ENCODE results near the gene SCFD1.
"Not testable (repeated sequence)": the region's sequence is repeated elsewhere in the genome, so short reads cannot be mapped to it uniquely, and the experiment has no call there.

Gene SCFD1

GRCh38 chr14:30680036-30680435 lies 57.9 kb downstream of the SCFD1 start:
- no peak for DNase-seq (ENCODE audit: low read depth)

DNA sequence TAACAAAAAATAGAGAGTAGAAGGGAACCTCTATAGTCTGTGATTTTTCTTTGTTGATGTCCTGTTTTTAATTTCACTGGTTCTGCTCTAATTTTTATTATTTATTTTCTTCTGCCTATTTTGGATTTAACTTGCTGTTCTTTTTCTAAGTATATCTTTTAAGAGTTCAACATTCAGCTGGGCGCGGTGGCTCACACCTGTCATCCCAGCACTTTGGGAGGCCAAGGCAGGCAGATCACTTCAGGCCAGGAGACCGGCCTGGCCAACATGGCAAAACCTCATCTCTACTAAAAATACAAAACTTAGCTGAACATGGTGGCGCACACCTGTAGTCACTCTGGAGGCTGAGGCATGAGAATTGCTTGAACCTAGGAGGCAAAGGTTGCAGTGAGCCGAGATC lies 58.7 kb downstream of the SCFD1 start:
- DNase-seq (ENCODE audit: low read depth) = not testable (repeated sequence)

DNA sequence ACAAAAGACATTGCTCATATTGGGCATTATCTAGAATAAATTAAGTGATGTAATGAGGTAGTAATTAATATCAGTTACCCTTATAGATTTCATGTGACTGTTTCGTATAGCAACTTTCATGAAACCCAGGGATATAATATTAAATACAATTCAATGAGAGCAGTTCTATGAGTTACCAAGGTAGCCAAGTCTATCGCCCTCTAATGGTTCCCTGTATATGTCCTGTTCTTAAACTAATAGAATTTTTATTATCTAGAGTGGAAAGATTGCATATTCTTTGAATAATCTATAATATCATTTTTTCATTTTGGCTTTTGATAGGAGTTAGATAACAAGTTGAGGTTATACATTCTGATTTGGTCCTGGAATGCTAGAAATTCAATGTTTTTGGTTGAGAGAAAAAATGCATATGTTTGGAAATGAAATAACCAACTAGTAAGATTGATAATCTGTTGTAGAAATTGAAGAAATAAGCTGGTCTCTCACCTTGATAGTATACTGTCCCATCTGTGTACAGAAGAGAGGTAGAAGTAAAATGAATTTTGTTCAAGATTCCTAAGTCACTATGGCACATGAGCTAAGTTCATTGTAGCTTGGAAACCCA lies 59.7 kb downstream of the SCFD1 start:
- DNase-seq (ENCODE audit: low read depth) = no peak

DNA sequence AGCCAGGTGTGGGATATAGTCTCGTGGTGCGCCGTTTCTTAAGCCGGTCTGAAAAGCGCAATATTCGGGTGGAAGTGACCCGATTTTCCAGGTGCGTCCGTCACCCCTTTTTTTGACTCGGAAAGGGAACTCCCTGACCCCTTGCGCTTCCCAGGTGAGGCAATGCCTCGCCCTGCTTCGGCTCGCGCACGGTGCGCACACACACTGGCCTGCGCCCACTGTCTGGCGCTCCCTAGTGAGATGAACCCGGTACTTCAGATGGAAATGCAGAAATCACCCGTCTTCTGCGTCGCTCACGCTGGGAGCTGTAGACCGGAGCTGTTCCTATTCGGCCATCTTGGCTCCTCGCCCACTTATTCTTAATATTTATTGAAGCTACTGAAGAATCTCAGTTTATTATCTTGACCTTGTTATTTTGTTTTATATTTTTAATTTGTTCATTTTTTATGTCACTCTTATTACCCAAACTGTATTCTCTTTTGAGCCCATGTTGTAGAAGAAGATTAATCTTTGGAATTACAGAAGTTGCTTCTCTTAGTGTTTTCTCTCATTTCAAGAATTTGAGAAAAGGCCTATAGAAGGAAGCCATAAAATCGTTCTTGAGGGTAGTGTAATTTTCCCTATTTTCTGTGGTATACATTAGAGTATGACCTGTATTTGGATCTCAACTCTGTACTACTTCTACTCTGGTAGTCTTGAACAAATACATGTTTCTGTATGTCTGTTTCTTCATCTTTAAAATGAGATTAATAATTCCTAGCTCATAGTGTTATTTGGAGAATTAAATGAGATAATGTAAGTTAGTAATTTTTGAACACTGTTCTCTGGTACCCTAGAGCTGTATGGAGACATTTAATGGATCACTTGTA lies 68.6 kb downstream of the SCFD1 start:
- DNase-seq (ENCODE audit: low read depth) = not testable (repeated sequence)

DNA sequence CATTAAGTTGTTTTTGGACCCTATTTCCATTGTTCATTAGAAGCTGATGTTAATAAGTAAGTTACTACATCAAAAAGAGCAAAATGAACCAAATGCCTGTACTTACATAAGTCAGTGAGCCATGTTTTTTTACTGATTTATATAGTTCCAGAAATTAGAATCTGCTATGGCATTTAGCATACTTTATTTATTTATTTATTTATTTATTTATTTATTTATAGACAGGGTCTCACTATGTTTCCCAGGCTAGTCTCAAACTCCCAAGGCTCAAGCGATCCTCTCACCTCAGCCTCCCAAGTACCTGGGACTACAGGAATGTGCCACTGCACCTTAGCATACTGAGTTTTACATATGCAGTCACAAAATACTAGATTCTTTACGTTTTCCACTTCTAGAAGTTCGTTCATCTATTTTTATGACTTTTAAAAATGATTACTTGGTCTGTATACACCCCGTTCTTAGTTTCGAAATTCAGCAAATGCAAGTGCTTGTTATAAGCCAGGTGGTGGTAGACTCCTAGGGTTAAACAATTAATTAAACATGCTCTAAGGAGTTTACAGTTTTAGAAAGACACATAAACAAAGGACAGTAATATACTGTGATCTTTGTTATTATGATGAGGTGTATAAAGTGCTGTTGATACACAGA lies 69.8 kb downstream of the SCFD1 start:
- DNase-seq (ENCODE audit: low read depth) = no peak

- DNase-seq (ENCODE audit: low read depth) = no peak
Measured at GRCh38 chr14:30692669-30693068, 70.5 kb downstream of the SCFD1 start.

GRCh38 chr14:30698463-30698862 lies 76.3 kb downstream of the SCFD1 start:
- no peak for DNase-seq (ENCODE audit: low read depth)

DNA sequence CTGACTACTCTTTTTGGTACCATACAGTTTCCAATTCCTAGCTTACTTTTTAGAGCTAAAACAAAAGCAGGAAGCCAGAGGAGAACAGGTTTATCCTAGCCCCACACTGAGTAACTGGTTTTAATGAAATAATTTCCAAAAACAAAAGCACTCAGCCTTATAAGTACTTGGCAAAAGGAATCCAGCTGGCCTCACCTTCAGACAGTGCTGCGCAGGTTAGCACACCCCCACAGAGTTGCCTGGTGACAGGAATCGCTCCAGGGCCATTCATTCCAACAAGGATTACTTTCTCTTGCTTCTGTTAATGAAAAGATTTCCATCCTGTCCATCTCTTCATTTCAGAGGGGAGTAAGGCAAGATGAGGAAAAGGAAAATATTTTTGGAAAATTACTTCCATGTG lies 84.6 kb downstream of the SCFD1 start:
- DNase-seq (ENCODE audit: low read depth) = no peak

GRCh38 chr14:30708157-30708556 lies 86.0 kb downstream of the SCFD1 start:
- no peak for DNase-seq (ENCODE audit: low read depth)

DNA sequence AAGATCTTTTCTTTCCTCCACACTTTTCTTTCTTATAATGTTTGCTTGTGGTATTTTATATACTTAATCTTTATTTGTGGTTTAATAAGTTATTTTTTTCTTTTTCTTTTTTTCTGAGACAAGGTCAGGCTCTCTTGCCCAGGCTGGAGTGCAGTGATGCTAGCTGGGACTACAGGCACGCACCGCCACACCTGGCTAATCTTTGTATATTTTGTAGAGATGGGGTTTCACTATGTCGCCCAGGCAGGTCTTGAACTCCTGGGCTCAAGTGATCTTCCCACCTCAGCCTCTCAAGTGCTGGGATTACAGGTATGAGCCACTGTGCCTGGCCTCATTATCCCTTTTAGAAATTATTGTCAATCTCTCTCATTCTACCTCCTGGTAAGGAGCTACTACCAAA lies 87.1 kb downstream of the SCFD1 start:
- no peak for DNase-seq (ENCODE audit: low read depth)

DNA sequence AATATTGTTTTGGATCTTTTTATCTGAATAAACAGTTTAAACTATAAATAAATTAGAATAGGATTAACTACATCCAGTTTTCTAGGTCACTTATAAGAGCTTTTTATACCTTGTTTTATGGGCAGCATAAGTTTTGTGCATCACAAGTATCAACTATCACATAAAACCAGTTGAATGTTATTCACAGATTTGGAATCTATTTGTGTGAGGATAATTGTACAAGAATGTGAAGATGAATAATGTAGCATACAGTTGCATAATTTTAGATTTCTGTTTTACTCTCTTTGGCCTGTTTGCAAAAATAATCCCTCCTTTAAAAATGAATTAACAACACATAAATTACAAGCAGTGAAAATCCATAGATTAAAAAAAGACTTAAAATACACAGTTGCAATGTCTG lies 88.8 kb downstream of the SCFD1 start:
- peak; percentile 35 for DNase-seq (ENCODE audit: low read depth)

- DNase-seq (ENCODE audit: low read depth) = no peak
Measured at GRCh38 chr14:30719137-30719536, 97.0 kb downstream of the SCFD1 start.

DNA sequence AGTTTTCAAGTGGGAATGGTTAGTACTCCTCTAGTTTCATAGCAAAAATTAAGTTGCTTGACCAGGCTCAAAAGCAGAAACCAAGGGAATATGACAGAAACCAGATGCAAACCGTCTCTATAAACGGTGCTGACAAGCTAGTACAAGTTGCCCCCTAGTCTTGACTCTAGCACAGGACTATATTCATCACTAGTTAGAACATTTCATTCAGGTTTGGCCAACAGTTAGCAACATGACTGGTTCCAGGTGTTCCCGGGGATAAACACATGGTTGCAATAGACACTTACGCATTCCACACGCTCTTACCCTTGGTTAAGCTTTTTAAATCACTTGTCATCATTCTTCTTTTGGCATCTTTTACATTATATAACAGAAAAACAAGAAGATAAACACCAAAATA lies 103.6 kb downstream of the SCFD1 start:
- DNase-seq (ENCODE audit: low read depth) = no peak

GRCh38 chr14:30728471-30728870 lies 106.4 kb downstream of the SCFD1 start:
- no peak for DNase-seq (ENCODE audit: low read depth)

DNA sequence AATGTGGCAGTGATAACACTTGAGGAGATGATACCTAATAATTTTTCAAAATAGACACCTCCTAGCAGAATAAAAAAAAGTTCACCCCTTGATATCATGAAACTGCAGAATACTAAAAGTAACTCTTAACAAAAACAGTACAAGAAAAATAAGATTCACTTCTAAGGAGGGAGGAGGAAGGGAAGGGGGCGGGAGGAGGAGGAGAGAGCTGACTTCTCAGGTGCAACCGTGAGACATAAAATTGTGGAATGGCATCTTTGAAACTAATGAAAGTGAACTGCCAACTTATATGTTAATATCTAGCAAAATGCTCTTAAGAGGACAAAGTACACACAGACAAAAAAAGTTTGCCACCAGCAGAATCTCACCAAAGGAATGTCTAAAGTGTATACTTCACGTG lies 115.8 kb downstream of the SCFD1 start:
- no peak for DNase-seq (ENCODE audit: low read depth)

DNA sequence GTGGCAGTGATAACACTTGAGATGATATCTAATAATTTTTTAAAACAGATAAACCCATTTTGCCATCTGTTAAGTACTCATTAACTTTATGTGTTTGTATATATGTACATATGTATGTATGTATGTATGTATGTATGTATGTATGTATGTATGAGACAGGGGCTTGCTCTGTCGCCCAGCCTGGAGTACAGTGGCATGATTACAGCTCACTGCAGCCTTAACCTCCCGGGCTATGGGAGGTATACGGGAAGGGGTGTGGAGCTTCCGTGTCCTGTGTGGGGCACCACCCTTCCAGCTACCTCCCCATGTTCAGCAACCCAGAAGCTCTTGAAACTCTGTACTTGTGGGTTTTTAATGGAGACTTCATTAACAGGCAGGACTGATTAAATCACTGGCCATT lies 116.9 kb downstream of the SCFD1 start:
- DNase-seq (ENCODE audit: low read depth) = no peak

DNA sequence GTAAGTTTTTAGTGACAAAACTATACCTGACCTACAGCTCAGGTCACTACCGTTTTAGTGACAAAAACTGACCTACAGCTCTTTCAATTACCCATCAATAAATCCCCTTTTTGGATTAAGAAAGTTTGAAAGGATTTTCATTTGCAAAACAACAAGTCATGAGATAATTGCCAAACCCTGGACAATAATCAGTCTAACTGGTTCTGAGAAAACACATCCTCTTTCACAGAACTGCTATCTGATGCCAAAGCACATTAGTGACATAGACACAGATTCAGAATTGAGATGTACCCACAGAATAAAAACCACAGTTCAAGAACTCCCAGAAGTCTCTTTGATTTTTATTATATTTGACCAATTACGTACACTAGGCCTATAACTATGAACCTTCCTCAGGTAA lies 126.2 kb downstream of the SCFD1 start:
- no peak for DNase-seq (ENCODE audit: low read depth)

- DNase-seq (ENCODE audit: low read depth) = no peak
Measured at GRCh38 chr14:30751646-30752416, 129.7 kb downstream of the SCFD1 start.

- DNase-seq (ENCODE audit: low read depth) = no peak
Measured at GRCh38 chr14:30753452-30753851, 131.3 kb downstream of the SCFD1 start.

GRCh38 chr14:30754778-30755177 lies 132.7 kb downstream of the SCFD1 start:
- no peak for DNase-seq (ENCODE audit: low read depth)

GRCh38 chr14:30756594-30756993 lies 134.5 kb downstream of the SCFD1 start:
- no peak for DNase-seq (ENCODE audit: low read depth)

- DNase-seq (ENCODE audit: low read depth) = no peak
Measured at GRCh38 chr14:30757082-30757481, 135.0 kb downstream of the SCFD1 start.
